SK-MEL-5 (cell line): ENCODE measurements around the gene CENPVL1. TPM values are rescaled to one million over a fixed set of nuclear protein-coding genes. Genes with fewer than 3 reads are reported as not detected.
"Not testable (repeated sequence)": the region's sequence is repeated elsewhere in the genome, so short reads cannot be mapped to it uniquely, and the experiment has no call there.

Experiments
- DNase-seq: peaks from one replicate; pipeline ENCODE4 v3.0.0-alpha.2; 2016; ENCODE audit warnings: low read depth, low spot score
- in situ Hi-C: cut with HindIII; loops from 2 replicates; pipeline ENCODE4 v1.10.0; 2016; ENCODE audit warnings: low sequenced_read_pairs, high pct_unique_total_duplicates, low pct_unique_long_range_greater_than_20kb
- polyA plus RNA-seq, 2 experiments: library from polyadenylated mRNA; depleted of rRNA; stranded (reverse); fragments of >200 nt; gene quantifications; 2 replicates each; pipeline ENCODE4 v1.2.3, GENCODE V29; 2015
- total RNA-seq: library from RNA; depleted of rRNA; stranded (reverse); fragments of >200 nt; shearing (Covaris generic); gene quantifications from 2 replicates; pipeline ENCODE4 v1.2.3, GENCODE V29; 2014; rRNA removed

The CENPVL1 gene
- total RNA-seq, result 0.32 TPM in 1 of 2 replicates, not detected in the other
- 0.08 TPM in 1 of 2 replicates, not detected in the other for polyA plus RNA-seq (2015; cell fraction: cytosol; rRNA removed)
- polyA plus RNA-seq (2015; cell fraction: nucleus; rRNA removed), result not detected in 2 replicates

DNA sequence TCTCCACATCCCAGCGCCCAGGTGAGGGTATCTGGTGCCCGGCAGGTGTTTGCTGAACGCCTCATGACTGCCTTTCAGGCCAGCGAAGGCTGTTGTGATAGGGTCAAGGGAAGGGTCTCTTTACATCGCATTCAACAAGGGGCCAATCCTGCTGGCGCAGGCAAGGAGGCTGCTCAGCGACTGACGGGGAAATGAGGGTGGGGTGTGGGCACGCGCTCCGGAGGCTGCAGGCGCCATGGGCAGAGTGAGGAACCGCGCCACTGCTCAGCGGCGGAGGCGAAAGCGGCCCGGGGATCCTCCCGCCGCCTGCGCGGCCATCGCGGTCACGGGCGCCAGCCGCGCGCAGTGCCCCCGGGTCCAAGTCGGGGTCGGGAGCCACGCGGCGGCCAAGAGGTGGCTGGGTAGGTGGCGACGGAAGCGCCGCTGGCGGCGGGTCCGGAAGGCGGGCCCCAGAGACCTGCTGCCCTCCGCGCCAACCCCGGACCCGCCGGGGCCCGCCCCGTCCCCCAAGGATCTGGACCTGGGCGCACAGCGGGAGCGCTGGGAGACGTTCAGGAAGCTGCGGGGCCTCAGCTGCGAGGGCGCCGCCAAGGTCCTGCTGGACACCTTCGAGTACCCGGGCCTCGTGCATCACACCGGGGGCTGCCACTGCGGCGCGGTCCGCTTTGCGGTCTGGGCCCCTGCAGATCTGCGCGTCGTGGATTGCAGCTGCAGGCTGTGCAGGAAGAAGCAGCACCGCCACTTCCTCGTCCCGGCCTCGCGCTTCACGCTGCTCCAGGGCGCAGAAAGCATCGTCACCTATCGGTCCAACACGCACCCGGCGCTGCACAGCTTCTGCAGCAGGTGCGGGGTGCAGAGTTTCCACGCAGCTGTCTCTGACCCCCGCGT lies at the start of gene CENPVL1:
Gene CENPVL1, plus strand, starts transcription at position 236 of the 888 bp plus-strand sequence. Its CDS starts 0 bp downstream, at position 236.
- in situ Hi-C loops, result not testable (repeated sequence)

DNA sequence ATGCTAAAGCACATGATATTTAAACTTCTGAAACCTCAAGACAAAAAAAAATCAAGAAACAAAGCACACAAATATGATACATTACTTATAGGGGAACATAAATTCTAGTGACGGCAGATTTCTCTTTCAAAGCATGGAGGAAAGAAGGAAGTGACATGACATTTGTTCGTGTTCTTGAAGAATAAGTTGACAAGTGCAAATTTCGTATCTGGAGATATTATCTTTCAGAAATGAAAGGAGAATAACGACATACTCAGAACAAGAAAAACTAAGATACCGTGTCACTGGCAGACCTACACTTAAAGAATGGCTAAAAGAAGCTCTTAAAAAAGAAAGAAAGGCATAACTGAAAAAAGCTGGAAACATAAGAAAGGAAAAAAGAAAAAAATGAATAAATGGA lies 44.3 kb upstream of the CENPVL1 start:
- in situ Hi-C loops, result no loop called here
- no peak for DNase-seq

More for the DNA sequence above, at the start of gene CENPVL1:
- not testable (repeated sequence) for DNase-seq

DNA sequence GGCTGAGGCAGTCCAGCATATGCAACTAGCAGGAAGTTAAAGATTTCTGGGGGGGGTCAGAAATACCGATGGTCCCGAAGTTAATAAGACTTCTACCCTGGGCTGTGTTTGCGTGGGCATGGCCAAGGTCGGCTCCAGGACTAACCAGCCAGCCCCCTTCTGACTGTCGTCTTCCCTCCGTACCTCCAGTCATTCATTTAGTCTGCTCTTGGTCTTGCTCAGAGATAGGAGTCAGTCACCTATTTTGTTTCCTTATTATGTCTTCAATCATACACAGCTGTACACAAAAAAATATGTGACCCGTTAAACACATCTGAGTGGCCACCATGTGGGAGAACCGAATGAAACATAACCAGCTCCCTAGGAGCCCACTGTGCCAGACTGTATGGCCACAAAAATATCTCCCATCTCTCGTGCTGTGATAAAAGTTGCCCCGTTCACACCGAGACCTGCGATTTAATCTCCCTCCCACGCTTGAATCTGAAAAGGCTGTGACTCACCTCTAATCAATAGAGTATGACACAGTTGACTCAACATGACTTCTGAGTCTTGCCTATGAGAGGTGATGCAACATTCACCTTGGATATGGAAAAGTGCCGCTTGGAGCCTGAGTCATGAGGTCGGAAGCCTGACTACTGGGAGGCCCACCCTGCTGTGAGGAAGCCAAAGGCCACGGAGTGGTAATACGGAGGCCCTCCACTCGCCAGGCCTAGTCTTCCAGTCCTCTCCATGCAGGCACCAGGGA lies 30.5 kb upstream of the CENPVL1 start:
- in situ Hi-C loops, DNase-seq: not testable (repeated sequence)

DNA sequence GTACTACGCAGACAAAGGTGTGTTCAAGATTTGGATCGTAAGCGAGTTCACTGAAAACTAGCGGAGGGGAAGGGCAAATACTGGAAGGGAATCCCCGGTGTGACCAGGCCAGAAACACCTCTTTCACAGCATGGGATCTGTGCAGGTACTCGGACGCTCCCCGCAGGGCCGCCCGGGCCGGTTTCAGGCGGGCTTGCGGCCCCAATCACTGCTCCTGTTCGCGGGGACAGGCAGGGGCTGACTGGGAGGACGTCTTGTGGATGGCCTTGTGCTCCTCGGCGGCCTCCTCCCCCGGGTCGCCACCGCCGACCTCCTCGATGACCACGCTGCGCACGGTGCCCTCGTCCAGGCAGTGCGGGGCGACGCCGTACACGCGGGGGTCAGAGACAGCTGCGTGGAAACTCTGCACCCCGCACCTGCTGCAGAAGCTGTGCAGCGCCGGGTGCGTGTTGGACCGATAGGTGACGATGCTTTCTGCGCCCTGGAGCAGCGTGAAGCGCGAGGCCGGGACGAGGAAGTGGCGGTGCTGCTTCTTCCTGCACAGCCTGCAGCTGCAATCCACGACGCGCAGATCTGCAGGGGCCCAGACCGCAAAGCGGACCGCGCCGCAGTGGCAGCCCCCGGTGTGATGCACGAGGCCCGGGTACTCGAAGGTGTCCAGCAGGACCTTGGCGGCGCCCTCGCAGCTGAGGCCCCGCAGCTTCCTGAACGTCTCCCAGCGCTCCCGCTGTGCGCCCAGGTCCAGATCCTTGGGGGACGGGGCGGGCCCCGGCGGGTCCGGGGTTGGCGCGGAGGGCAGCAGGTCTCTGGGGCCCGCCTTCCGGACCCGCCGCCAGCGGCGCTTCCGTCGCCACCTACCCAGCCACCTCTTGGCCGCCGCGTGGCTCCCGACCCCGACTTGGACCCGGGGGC lies 28.2 kb upstream of the CENPVL1 start:
- in situ Hi-C loops, DNase-seq: not testable (repeated sequence)

DNA sequence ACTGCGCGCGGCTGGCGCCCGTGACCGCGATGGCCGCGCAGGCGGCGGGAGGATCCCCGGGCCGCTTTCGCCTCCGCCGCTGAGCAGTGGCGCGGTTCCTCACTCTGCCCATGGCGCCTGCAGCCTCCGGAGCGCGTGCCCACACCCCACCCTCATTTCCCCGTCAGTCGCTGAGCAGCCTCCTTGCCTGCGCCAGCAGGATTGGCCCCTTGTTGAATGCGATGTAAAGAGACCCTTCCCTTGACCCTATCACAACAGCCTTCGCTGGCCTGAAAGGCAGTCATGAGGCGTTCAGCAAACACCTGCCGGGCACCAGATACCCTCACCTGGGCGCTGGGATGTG lies 27.6 kb upstream of the CENPVL1 start, which contains the start of gene CENPVL2:
Gene CENPVL2, minus strand, starts transcription at position 112 of the 343 bp plus-strand sequence. Its CDS starts 0 bp downstream, at position 112.
- in situ Hi-C loops, DNase-seq: not testable (repeated sequence)

DNA sequence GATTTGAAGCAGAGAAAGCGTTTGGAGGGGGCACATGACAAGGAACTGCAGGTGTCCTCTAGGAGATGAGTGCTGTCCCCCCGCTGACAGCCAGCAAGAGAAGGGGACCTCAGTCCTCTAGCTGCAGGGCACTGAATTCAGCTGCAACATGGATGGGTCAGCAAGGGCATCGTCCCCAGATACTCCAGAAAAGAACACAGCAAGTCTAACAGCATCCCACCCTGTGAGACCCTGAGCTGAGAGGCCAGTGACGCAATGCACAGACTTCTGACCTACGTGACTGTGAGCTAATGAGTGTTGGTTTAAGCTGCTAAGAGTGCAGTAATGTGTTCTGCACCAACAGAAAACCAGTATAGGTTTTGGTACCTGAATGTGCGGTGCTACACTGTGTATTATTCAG lies 16.1 kb upstream of the CENPVL1 start:
- no peak for DNase-seq
- in situ Hi-C loops, result no loop called here

DNA sequence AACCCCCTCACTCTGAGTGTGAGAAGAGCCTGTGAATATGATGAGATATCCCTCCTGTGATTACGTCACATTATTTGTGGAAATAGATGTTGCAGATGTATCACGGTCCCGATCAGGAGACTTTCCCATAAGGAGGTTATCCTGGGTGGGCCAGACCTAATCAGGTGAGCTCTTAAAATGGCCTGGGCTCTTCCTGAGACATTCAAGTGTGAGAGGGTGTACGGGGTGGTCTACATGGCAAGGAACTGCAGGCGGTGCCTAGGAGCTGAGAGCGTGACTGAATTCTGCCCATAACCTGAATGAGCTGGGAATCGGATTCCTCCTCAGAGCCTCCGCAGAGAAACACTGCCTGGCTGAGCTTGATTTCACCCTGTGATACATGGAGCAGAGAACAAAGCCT lies 12.9 kb upstream of the CENPVL1 start:
- in situ Hi-C loops, result no loop called here
- DNase-seq, result no peak

DNA sequence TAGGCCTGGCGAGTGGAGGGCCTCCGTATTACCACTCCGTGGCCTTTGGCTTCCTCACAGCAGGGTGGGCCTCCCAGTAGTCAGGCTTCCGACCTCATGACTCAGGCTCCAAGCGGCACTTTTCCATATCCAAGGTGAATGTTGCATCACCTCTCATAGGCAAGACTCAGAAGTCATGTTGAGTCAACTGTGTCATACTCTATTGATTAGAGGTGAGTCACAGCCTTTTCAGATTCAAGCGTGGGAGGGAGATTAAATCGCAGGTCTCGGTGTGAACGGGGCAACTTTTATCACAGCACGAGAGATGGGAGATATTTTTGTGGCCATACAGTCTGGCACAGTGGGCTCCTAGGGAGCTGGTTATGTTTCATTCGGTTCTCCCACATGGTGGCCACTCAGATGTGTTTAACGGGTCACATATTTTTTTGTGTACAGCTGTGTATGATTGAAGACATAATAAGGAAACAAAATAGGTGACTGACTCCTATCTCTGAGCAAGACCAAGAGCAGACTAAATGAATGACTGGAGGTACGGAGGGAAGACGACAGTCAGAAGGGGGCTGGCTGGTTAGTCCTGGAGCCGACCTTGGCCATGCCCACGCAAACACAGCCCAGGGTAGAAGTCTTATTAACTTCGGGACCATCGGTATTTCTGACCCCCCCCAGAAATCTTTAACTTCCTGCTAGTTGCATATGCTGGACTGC lies 2.8 kb downstream of the CENPVL1 start:
- in situ Hi-C loops, DNase-seq: not testable (repeated sequence)

DNA sequence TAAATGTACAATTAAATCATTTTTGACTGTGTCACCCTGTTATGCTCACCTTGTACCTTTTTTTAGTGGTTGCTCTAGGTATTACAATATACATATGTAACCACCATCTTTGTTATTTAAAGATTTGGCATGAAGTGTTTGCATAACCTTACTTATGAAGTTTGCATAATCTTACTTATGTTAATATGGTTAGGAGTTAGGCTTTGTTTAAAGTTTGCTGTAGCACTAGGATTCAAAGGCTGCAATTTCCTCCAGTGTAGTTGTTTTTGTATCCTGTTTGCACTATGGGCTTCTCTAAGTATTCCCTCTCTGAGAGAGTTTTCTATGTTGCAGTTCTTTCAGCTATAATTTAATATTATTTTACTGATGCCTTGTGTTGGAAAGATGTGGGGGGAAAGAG lies 17.9 kb downstream of the CENPVL1 start:
- DNase-seq, result no peak
- in situ Hi-C loops, result no loop called here

DNA sequence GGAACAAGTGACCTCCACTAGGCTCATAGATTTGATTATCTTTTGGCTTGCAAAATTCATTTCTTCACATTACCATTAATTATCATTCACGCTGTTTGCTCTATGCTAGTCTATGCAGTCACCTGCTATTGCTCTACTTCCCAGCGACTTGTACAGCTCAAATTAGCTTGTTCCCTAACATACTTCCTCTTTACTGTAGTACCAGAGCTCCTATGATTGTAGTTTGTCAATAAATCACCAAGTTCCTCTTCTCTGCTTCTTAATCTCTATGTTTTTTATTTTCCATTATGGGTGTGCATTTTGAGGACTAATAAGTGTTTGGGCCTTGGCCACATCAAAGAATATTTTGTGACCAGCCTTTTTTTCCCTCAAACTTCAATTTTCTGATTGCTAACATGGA lies 26.8 kb downstream of the CENPVL1 start:
- in situ Hi-C loops, result no loop called here
- no peak for DNase-seq

DNA sequence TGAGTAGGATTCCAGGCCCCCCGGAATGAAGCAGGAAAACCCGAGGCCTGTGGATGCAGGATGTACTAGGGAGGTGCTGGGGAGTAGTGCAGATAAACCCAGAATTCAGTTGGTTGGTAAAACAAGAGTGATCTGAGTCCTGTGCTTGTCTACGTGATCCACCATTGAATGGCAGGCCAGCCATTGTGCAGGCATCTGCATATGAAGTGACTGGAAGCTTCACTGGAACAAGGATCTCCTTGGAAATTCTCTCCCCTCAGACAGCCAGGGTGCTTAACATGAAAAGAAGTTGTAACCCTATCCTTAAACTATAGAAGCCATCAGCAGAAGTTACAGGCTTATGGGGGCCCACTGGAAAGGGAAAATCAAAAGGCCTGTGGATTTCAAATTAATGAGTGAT lies 32.3 kb downstream of the CENPVL1 start:
- DNase-seq, result no peak
- in situ Hi-C loops, result no loop called here

DNA sequence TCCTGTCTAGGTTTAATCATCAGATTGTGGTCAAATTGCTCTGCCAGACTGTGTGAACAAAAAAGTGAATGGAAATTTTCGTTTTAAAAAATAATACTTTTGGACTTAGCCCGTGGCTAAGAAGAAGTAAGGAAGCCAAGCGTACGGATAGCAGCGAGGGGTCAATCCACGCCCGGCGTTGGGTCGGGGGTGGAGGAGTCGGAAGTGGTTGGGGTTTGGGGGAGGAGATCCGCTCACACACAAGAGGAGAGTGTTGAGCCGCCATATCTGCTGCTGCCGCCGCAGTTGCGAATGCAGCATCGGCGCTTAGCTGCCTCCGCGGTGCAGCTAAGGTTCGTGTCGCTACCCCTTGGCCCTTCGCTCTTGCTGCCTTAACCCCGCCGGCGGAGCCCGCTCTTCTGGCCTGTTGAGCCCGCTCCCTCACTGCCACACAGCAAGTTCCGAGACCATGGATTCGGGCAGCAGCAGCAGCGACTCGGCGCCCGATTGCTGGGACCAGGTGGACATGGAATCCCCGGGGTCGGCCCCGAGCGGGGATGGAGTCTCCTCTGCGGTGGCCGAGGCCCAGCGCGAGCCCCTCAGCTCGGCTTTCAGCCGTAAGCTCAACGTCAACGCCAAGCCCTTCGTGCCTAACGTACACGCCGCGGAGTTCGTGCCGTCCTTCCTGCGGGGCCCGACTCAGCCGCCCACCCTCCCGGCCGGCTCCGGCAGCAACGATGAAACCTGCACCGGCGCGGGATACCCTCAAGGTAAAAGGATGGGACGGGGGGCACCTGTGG lies 33.1 kb downstream of the CENPVL1 start, which contains the start of gene GSPT2:
Gene GSPT2, plus strand, starts transcription at position 264 of the 779 bp plus-strand sequence. Its CDS starts 185 bp downstream, at position 449.
- DNase-seq, result peak; percentile 76
- in situ Hi-C loops, result no loop called here

DNA sequence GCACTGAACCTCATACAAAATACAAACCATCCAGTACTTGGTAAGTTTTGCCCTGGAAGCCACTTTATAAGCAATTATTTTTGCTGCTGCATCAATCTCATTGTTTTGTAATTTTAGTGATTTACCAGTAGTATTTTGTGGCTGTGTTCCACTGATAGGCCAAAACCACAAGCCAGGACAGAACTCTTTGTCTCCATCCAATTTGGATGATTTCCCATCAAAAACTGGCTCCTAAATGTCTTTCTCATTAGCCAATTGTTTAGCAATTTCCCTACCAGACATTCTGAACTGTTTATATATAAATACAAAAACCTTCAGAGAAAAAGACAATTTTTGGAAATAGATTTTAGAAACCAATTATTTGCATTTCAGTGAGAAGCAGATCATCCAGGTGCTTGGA lies 37.4 kb downstream of the CENPVL1 start:
- DNase-seq, result no peak
- in situ Hi-C loops, result no loop called here

DNA sequence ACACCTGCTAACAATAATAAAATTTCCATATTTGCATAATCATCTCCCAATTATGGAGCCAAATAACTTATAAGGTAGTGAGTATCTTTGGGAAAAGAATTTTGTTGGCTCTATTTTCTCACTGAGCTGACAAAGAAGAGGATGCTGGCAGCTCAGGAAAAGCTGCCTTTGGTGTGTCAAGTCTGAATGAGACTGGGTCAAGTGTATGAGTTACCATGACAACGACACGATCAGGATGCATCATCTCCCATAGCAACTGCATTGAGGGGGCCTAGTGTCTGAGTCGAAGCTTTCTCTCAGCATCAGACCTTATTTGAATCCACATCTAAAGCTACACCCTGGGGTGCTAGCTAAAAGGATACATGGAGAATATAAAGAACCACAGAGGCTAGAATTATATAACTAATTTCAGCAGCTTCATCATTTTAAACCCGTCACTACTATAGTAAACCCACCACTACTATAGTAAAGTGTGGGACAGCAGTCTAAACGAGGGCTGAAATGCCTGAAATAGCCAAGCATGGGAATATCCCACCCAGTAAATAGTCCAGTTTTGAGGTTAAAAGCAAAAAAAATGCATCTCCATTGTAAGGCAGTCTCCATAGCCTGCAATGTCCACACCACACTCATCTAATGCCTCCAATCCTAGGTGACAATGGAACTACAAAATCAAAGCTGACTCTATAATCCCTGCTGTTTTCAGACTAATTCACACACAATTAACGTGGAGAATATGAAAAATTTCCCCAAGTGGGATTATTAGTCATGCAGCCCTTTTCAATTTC lies 48.9 kb downstream of the CENPVL1 start:
- DNase-seq, result no peak
- in situ Hi-C loops, result no loop called here

DNA sequence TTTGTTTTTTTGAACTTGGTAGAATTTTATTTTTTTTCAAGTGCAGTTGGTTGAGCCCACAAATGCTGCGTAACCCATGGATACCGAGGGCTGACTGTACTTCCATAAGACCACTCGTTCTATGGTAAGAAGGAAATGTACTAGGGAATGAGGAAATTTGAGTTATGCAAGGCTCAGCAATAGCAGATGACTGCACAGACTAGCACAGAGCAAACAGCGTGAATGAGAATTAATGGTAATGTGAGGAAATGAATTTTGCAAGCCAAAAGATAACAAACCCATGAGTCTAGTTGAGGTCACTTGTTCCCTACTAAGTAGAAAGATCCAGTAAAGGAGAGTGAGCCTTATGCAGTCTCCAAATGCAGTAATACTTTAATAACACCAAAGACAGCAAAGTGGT lies 50.3 kb downstream of the CENPVL1 start:
- in situ Hi-C loops, result no loop called here

More for the DNA sequence above, 50.3 kb downstream of the CENPVL1 start:
- no peak for DNase-seq
